ENCODE measurements around the gene FLCN.
A peak's percentile ranks its signal among the peaks of the same experiment; 100 is the strongest.

Gene FLCN

GRCh38 chr17:17203173-17203730 is 33.7 kb downstream of the FLCN start:
- peaks cover 21% of the 10 kb centered on the region for H3K79me2 ChIP-seq (ENCODE audit: insufficient read depth, low read length)

GRCh38 chr17:17201907-17202306 is 35.1 kb downstream of the FLCN start:
- no peaks in the 10 kb centered on the region for H3K27me3 ChIP-seq (ENCODE audit: insufficient read depth, low read length)
- no peak overlapping the region for H3K4me2 ChIP-seq (ENCODE audit: low read length)
- H3K27ac ChIP-seq (ENCODE audit: low read depth, low read length, poor library complexity, severe bottlenecking) = no peak overlapping the region
- 0 out of 2 replicates have a peak, but pooled peaks cover under 1% of the 10 kb centered on the region for H3F3A ChIP-seq (ENCODE audit: insufficient read depth, low read length)
- TF ChIP-seq CTCF (IDR thresholded peaks at IDR 0.05; ENCODE audit: low read length) = no peak
- no peak for TF ChIP-seq EZH2 (IDR thresholded peaks at IDR 0.05; ENCODE audit: borderline replicate concordance, low read length)
- H3K79me2 ChIP-seq (ENCODE audit: insufficient read depth, low read length) = peaks cover 21% of the 10 kb centered on the region
- peaks cover 24% of the 10 kb centered on the region for H3K4me1 ChIP-seq (ENCODE audit: insufficient read depth, low read length, severe bottlenecking)
- no peak overlapping the region for H3K4me3 ChIP-seq (ENCODE audit: low read depth, low read length, poor library complexity, severe bottlenecking)
- no peak overlapping the region for H2AFZ ChIP-seq (ENCODE audit: low read length)
- H4K20me1 ChIP-seq (ENCODE audit: insufficient read depth, low read length) = no peaks in the 10 kb centered on the region
- peaks cover 47% of the 10 kb centered on the region for H3K36me3 ChIP-seq (ENCODE audit: insufficient read depth, low read length)
- no peaks in the 10 kb centered on the region for H3K9me3 ChIP-seq (ENCODE audit: low read length)
- no peak overlapping the region for H3K9ac ChIP-seq (ENCODE audit: low read length)
- no peaks in the 10 kb centered on the region for H3K9me2 ChIP-seq (ENCODE audit: low read depth, low read length)

More at GRCh38 chr17:17203173-17203730, 33.7 kb downstream of the FLCN start:
- peak overlapping the region; percentile 94; the same call in 1 of the 2 replicates for H3K4me2 ChIP-seq (ENCODE audit: low read length)
- no peak overlapping the region for H2AFZ ChIP-seq (ENCODE audit: low read length)
- no peak overlapping the region for H3K9ac ChIP-seq (ENCODE audit: low read length)
- H3F3A ChIP-seq (ENCODE audit: insufficient read depth, low read length) = no peaks in the 10 kb centered on the region
- no peaks in the 10 kb centered on the region for H3K27me3 ChIP-seq (ENCODE audit: insufficient read depth, low read length)
- H3K4me3 ChIP-seq (ENCODE audit: low read depth, low read length, poor library complexity, severe bottlenecking) = no peak overlapping the region
- peaks cover 47% of the 10 kb centered on the region for H3K36me3 ChIP-seq (ENCODE audit: insufficient read depth, low read length)
- no peaks in the 10 kb centered on the region for H4K20me1 ChIP-seq (ENCODE audit: insufficient read depth, low read length)
- no peaks in the 10 kb centered on the region for H3K9me3 ChIP-seq (ENCODE audit: low read length)
- H3K4me1 ChIP-seq (ENCODE audit: insufficient read depth, low read length, severe bottlenecking) = peaks cover 25% of the 10 kb centered on the region
- H3K27ac ChIP-seq (ENCODE audit: low read depth, low read length, poor library complexity, severe bottlenecking) = no peak overlapping the region
- TF ChIP-seq CTCF (IDR thresholded peaks at IDR 0.05; ENCODE audit: low read length) (no peak), EZH2 (IDR thresholded peaks at IDR 0.05; ENCODE audit: borderline replicate concordance, low read length) (no peak)
- H3K9me2 ChIP-seq (ENCODE audit: low read depth, low read length) = no peaks in the 10 kb centered on the region

- H3K9me2 ChIP-seq (ENCODE audit: low read depth, low read length) = no peaks in the 10 kb centered on the region
- no peaks in the 10 kb centered on the region for H3K27me3 ChIP-seq (ENCODE audit: insufficient read depth, low read length)
- no peaks in the 10 kb centered on the region for H3K9me3 ChIP-seq (ENCODE audit: low read length)
- H3K27ac ChIP-seq (ENCODE audit: low read depth, low read length, poor library complexity, severe bottlenecking) = no peak overlapping the region
- H3K36me3 ChIP-seq (ENCODE audit: insufficient read depth, low read length) = peaks cover 47% of the 10 kb centered on the region
- H4K20me1 ChIP-seq (ENCODE audit: insufficient read depth, low read length) = no peaks in the 10 kb centered on the region
- H3F3A ChIP-seq (ENCODE audit: insufficient read depth, low read length) = 0 out of 2 replicates have a peak, but pooled peaks cover 3% of the 10 kb centered on the region
- no peak overlapping the region for H3K4me3 ChIP-seq (ENCODE audit: low read depth, low read length, poor library complexity, severe bottlenecking)
- TF ChIP-seq EZH2 (IDR thresholded peaks at IDR 0.05; ENCODE audit: borderline replicate concordance, low read length) (no peak), CTCF (IDR thresholded peaks at IDR 0.05; ENCODE audit: low read length) (no peak)
- peaks cover 21% of the 10 kb centered on the region for H3K79me2 ChIP-seq (ENCODE audit: insufficient read depth, low read length)
- no peak overlapping the region for H3K4me2 ChIP-seq (ENCODE audit: low read length)
- H3K4me1 ChIP-seq (ENCODE audit: insufficient read depth, low read length, severe bottlenecking) = peaks cover 19% of the 10 kb centered on the region
- H3K9ac ChIP-seq (ENCODE audit: low read length) = no peak overlapping the region
- H2AFZ ChIP-seq (ENCODE audit: low read length) = no peak overlapping the region
Measured at GRCh38 chr17:17201271-17201670, 35.7 kb downstream of the FLCN start.

Data from OCI-LY1 (cell line).